ENCODE results near the gene VAMP7.
"Not testable (repeated sequence)": the region's sequence is repeated elsewhere in the genome, so short reads cannot be mapped to it uniquely, and the experiment has no call there.

Gene VAMP7

GRCh38 chrX:155881158-155881993 is at the start of gene VAMP7:
Gene VAMP7, plus strand, starts transcription at chrX:155881345. Its CDS starts 8,122 bp downstream, at chrX:155889467.
- in situ Hi-C loops (cut with HindIII; ENCODE audit: low sequenced_read_pairs), result no loop called here

DNA sequence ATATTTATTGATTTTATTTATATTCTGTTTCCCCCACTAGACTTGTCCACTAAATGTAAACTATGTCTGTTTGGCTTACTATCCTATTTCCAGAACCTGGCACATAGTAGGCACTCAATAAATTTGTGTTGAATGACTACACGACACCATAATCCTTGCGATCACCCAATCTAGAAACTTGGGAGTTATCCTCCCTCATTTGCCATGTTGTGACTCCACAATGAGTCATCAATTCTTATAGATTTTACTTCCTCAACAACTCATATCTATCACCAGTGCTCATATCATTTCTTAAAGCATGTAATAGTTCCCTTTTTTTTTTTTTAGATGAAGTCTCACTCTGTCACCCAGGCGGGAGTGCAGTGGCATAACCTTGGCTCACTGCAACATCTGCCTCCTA is 39.9 kb upstream of the VAMP7 start:
- in situ Hi-C loops (cut with HindIII; ENCODE audit: low sequenced_read_pairs), result no loop called here

GRCh38 chrX:155851786-155852185 is 29.4 kb upstream of the VAMP7 start:
- in situ Hi-C loops (cut with HindIII; ENCODE audit: low sequenced_read_pairs), result not testable (repeated sequence)

DNA sequence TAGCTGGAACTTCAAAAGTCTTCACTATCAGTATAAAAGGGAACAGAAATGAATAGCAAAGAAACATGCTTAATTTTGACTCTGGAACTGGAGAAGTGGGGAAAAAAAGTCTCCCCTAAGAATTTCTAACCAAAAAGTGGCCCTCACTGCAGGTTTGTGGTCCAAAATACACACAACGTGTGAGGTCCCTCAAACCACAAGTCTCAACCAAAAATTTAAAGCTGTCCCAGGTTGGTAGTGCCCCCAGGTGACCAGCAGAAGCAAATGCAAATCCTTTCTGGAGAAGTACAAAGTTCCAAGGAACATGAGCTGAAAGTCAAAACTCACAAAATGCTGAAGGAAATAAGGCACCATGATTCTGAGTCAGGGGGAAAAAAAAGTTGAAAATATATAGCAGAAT is 23.6 kb upstream of the VAMP7 start:
- in situ Hi-C loops (cut with HindIII; ENCODE audit: low sequenced_read_pairs), result no loop called here

DNA sequence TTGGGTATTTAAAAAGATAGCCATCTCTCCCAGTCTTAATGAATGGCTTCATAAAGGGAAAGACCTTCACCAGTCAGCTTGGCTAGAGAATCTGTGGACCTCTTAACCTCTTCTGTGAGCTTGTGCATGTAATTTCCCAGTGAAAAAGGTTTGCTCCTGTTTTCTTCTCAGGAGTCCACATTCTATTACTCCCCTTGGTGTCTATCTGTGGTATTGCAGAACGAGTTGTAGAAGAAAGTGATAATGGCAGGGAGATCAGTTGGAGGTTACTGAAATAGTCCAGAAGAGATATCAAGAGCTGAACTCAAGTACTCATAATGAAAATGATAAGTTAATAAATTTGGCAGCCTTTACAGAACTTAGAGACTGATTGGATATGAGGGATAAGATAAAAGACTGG is 16.5 kb upstream of the VAMP7 start:
- in situ Hi-C loops (cut with HindIII; ENCODE audit: low sequenced_read_pairs), result no loop called here

- in situ Hi-C loops (cut with HindIII; ENCODE audit: low sequenced_read_pairs), result no loop called here
Measured at GRCh38 chrX:155865193-155865592, 16.0 kb upstream of the VAMP7 start.

DNA sequence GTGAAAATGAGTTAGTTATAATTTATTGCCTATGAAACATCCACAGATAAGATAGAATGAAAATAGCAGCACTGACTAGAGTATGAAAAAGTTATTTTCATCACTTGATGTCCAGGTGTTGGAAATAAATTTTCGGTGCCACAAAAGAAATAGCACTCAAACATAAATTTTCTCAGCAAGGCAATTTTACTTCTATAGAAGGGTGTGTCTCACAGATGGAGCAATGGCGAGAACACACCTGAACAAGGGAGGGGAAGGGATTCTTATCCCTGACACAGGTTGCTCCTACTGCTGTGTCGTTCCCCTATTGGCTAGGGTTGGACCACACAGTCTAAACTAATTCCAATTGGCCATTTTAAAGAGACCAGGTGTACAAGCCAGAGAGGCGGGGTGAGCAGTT is 13.3 kb upstream of the VAMP7 start:
- in situ Hi-C loops (cut with HindIII; ENCODE audit: low sequenced_read_pairs), result no loop called here

- in situ Hi-C loops (cut with HindIII; ENCODE audit: low sequenced_read_pairs), result no loop called here
Measured at GRCh38 chrX:155870958-155871357, 10.2 kb upstream of the VAMP7 start.

GRCh38 chrX:155871934-155872333 is 9.2 kb upstream of the VAMP7 start:
- in situ Hi-C loops (cut with HindIII; ENCODE audit: low sequenced_read_pairs), result no loop called here

DNA sequence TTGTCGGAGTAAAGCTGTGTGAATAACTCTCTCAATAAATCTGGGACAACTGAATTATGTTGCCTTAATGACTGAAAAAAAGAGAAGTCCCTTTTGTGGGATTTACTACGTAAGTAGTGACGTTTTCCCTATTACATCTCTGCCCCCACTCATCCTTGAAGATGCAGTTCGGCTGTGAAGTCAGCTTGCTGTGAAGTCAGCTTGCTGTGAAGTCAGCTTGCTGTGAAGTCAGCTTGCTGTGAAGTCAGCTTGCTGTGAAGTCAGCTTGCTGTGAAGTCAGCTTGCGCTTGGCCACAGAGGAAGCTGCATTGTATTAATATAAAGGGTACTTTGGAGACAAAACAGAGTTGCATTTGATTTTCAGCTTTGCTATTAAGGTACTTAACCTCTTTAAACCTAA is 8.0 kb upstream of the VAMP7 start:
- in situ Hi-C loops (cut with HindIII; ENCODE audit: low sequenced_read_pairs), result no loop called here

DNA sequence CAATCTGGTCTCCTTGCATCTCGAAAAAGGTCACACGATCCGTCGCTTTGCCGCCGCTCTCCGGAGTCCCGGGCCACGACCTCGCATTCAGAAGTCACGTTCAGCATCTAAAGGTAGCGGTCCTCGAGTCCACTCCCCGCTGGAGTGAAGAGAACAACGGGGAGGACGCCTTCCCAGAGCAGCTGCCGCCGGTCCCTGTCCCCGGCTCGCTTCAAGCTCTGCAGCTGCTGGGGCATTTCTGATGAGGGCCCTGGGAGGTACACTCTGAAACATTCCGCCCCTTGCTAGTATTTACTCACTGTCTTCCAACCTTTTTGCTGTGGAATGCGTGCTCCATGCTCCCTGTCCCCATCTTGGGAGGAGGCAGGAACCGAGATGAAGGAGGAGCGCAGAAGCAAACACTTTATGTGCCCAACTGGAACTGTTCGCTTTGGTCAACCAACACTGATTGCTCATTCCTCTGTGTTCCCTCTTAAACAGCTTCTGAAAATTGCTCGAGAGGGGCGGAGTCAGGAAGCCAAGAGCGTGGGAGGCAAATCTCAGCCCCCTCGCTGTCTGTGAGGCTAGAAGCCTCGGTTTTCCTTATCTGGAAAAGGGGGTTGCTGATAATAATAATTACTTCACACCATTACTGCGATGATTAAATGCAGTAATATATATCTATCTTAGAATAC is 6.4 kb upstream of the VAMP7 start:
- in situ Hi-C loops (cut with HindIII; ENCODE audit: low sequenced_read_pairs), result no loop called here

DNA sequence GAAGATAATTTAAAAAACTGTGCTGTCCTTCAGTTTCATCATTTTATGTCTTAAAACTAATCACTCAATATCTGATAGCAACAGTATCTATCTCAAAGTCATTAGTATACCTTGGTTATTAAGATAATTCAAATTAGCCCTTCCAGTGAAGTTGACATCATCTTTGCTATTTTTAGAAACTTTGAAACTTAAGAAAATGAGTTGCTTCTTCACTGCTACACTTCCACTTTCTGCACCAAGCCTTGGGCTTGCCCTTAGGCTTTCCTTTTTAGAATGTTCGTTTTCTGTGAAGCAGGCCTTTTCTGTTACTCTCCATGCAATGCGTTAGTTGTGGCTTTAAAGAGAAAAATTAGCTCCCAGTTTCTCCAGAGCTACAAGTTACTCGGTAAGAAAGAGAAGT is 4.4 kb upstream of the VAMP7 start:
- in situ Hi-C loops (cut with HindIII; ENCODE audit: low sequenced_read_pairs), result no loop called here

DNA sequence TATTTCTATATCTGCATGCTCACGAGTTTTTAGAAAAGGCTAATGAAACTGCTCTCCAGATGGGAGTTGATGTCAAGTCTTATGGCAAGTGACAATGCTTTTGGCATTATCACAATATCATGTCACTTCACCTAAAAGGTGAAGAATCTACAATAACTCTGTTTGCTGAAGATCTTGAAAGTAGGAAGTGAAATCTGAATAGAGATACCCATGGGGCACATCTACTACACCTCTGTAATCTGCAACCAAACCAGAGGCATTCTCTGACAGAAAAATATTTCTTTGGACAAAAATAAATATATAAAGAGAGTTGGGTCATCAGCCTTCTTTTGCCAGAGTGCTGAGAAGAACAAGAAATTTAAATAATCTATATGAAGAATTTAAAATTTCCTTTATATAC is 3.9 kb upstream of the VAMP7 start:
- in situ Hi-C loops (cut with HindIII; ENCODE audit: low sequenced_read_pairs), result no loop called here

GRCh38 chrX:155880586-155881157 is 473 bp upstream of the VAMP7 start:
- in situ Hi-C loops (cut with HindIII; ENCODE audit: low sequenced_read_pairs), result no loop called here

DNA sequence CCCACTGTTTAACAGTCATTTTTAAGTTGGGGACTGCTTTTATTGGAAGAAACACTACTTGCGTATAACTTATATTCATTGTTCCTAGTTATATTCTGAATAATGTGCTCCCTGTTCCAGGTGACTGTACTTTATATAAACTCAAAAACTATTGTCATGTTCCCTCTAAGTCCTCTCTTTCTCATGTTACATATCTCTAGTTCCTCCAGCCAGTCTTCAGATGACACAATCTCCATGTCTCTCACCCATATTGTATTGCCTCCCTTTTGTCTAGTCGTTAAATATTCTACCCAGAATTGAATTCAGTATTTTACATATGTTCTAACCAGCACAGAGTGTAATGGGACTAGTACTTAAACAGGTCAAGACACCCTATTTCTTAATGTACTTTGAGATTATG is 5.3 kb downstream of the VAMP7 start:
- in situ Hi-C loops (cut with HindIII; ENCODE audit: low sequenced_read_pairs), result no loop called here

DNA sequence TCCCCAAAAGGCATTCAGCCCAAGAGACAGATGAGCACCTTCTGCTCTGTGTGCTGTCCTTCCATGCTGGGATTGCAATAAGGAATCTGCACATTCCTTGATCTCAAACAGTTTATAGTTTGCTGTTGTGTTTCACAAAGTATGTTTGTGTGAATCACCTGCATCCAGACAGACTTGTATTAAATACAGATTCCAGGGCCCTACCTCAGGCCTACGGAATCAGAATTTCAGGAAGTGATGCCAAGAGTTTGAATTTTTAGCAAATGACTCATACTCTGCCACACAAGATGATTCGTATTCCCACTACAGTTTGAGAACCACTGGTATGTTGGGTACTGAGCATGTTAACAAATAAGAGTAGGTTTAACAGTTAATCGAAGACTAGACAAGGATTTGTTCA is 7.0 kb downstream of the VAMP7 start:
- in situ Hi-C loops (cut with HindIII; ENCODE audit: low sequenced_read_pairs), result no loop called here

DNA sequence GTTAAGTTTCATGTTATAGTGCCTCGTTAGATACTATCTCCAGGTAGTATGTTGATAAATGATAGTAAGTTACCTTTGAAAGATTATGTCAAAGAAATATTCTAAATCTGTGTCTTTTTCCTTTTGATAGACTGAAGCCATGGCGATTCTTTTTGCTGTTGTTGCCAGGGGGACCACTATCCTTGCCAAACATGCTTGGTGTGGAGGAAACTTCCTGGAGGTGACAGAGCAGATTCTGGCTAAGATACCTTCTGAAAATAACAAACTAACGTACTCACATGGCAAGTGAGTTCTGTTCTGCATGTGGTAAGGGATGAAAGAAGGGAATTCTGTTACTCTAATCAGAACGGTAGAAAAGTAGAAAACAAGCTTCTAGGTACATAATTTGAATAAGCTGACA is 8.2 kb downstream of the VAMP7 start:
- in situ Hi-C loops (cut with HindIII; ENCODE audit: low sequenced_read_pairs), result no loop called here

DNA sequence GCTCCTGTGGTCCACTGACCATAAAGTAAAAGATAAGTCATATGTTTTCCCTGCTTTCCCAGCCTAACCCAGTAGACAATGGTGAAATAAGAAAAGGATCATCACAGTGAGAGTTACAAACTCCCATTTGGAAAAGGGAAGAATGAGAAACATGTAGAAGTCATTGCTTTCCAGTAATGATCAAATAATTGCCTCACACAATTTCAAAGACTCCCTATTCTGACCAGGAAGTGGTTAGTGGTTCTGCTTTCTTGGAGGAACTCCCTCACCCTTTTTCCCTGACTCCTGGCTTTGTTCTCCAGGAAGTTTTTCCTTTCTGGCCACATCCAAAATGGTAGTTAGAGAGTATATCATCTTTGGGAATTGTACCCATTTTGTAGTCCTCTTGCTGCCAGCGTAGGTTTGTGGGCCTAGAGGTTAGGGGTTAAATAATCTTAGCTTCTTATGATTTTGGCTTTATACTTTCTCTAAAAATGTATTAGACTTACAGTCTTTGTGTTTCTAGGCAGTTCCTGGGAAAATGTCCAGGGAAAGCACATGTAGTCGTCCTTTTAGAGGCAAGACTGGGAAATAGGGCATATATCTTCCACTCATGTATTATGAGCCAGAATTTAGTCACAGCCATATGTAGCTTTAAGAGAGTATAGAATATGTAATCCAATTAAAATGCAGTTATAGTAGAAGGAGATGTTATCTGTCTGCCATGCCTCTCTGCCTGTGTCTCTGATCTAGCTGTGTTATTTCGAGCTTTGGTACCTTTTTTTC is 10.5 kb downstream of the VAMP7 start:
- in situ Hi-C loops (cut with HindIII; ENCODE audit: low sequenced_read_pairs), result no loop called here

GRCh38 chrX:155893521-155893920 is 12.4 kb downstream of the VAMP7 start:
- in situ Hi-C loops (cut with HindIII; ENCODE audit: low sequenced_read_pairs), result no loop called here

GRCh38 chrX:155896512-155896911 is 15.4 kb downstream of the VAMP7 start:
- in situ Hi-C loops (cut with HindIII; ENCODE audit: low sequenced_read_pairs), result no loop called here

- in situ Hi-C loops (cut with HindIII; ENCODE audit: low sequenced_read_pairs), result no loop called here
Measured at GRCh38 chrX:155899366-155899765, 18.2 kb downstream of the VAMP7 start.

Data from DLD1 (cell line).